Fibroblast of mammary gland (primary cell): ENCODE data around the gene HEATR9.
A peak's percentile ranks its signal among the peaks of the same experiment; 100 is the strongest.

Experiments
- DNase-seq: peaks from one replicate; pipeline ENCODE4 v3.0.0-alpha.2; 2010; ENCODE audit warnings: low read depth
- H3K4me3 ChIP-seq: 2 replicates; pipeline ENCODE4 v1.5.1; 2011; ENCODE audit warnings: low read depth, mild to moderate bottlenecking, low read length, moderate library complexity; ENCODE audit not compliant: control insufficient read depth
- TF ChIP-seq, protein P1 (sequence below): conservative IDR thresholded peaks from 2 replicates; pipeline ENCODE4 v1.5.1; 2011; ENCODE audit warnings: low read depth, low read length, inconsistent platforms; ENCODE audit not compliant: control insufficient read depth, insufficient read depth

HEATR9 gene

DNA sequence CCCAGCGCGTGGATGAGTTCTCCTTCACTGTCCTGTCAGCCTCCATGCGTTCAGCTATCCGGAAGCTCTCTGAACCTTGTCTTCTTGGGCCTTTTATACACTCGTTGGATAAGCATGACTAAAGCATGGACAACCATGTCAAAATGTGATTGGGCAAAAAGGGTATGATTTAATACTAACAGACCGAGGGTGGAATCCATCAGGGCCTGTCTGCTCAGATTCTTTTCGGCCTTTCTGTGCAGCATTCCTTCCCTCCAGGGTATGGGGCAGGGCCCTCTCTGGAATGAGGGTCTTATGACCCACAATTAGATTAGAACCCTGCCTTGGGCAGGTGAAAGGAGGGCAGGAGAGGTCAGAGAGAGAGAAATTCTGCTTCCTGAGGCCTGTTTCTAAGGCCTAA, 25.5 kb upstream of the HEATR9 start:
- H3K4me3 ChIP-seq, result no peak overlapping the region
- DNase-seq, result no peak
- TF ChIP-seq, protein P1, sequence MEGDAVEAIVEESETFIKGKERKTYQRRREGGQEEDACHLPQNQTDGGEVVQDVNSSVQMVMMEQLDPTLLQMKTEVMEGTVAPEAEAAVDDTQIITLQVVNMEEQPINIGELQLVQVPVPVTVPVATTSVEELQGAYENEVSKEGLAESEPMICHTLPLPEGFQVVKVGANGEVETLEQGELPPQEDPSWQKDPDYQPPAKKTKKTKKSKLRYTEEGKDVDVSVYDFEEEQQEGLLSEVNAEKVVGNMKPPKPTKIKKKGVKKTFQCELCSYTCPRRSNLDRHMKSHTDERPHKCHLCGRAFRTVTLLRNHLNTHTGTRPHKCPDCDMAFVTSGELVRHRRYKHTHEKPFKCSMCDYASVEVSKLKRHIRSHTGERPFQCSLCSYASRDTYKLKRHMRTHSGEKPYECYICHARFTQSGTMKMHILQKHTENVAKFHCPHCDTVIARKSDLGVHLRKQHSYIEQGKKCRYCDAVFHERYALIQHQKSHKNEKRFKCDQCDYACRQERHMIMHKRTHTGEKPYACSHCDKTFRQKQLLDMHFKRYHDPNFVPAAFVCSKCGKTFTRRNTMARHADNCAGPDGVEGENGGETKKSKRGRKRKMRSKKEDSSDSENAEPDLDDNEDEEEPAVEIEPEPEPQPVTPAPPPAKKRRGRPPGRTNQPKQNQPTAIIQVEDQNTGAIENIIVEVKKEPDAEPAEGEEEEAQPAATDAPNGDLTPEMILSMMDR, result no peak

DNA sequence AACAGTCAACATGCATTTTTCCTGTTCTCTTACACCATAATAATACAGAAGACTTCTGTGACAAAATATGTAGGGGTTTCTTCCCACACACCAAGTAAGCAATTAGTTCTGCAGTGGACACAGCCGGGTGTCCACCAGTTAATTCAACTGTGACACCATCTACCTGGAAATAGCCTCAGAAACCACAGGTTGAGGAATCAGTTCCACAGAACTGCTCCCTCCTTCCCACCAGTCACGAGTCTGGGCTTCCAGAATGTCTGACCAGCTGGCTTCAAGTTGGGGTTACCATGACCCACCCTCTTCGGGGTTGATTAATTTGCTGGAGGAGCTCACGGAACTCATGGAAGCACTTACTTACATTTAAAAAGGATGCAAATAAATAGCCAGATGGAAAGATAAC, 25.1 kb upstream of the HEATR9 start:
- H3K4me3 ChIP-seq, result no peak overlapping the region
- TF ChIP-seq, protein P1, result no peak
- DNase-seq, result no peak

DNA sequence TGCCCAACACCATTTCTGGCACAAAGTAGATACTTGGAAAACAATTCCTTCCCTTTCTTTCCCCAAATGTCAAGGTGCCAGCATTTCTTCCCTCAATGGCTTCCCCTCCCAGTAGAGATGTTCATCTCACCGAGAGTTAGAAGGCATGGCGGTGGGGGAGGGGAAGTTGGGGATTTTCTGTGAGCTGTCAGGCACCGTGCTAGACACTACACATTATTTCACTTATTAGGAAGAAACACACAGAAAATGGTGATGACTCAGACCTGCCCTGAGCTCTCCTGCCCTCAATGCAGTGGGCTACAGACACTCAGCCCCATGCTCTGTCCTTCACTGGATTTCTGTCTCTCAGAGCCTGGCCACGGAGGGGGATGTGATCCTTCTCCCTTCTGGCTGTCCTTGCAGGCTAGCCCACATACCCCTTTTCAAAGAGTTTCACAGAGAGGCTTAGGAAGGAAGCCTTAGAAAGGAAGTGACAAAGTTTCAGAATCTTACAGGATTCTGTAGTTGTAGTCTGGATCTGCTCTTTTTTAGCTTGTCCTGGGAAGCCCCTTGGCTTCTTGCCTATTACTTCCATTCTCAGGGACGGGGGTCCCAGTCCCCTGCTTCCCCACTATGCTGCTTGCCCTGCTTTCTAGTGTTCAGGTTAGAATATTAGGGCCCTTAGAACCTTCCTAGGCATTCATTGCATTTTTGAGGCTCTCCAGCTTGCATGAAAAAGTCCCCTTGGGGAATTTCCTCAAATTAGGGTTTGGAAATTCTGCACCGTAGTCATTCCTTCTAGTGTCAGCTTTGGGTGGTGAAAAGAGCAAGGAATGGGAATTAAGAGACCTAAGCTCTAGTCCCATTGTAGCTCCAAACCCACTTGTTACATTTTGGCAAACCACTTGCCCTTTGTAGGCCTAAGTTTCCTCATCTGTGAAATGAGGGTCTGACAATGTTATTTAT, 23.7 kb upstream of the HEATR9 start:
- DNase-seq, result peak; percentile 16
- TF ChIP-seq, protein P1, result no peak
- H3K4me3 ChIP-seq, result no peak overlapping the region

DNA sequence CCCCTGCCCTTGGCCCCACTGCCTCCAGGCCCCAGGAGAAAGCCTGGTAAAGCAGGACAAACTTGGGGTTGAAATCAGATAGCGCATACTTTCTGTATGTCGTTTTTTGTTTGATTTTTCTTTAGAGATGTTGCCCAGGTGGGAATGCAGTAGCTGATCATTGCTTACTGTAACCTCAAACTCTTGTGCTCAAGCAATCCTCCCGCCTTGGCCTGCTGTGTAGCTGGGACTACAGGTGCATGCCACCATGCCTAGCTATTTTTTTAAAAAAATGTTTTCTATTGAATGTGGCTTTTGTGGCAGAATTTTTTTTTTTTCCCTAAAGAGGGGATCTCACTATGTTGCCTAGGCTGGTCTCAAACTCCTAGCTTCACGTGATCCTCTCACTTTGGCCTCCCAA, 22.6 kb upstream of the HEATR9 start:
- TF ChIP-seq, protein P1, result no peak
- no peak for DNase-seq

DNA sequence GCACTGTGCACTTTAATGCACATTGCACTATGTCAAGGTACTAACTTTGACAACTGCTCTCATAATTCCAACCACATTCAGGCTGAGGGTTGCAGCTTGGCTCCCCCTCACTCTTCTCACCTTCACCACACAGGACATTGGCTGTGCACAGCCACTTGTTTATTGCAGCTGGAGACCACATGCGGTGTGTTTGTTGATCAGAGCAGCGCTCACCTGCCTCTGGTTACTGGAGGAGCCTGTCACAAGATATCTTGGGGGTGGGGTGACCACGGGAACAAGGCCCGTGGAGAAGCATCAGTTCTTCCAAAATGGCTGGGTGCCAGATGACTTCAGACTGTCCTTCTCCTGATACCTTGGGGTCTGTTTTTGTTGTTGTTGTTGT, 22.1 kb upstream of the HEATR9 start:
- TF ChIP-seq, protein P1, result no peak
- DNase-seq, result no peak
- no peak overlapping the region for H3K4me3 ChIP-seq

More for the DNA sequence above, 22.6 kb upstream of the HEATR9 start:
- no peak overlapping the region for H3K4me3 ChIP-seq

DNA sequence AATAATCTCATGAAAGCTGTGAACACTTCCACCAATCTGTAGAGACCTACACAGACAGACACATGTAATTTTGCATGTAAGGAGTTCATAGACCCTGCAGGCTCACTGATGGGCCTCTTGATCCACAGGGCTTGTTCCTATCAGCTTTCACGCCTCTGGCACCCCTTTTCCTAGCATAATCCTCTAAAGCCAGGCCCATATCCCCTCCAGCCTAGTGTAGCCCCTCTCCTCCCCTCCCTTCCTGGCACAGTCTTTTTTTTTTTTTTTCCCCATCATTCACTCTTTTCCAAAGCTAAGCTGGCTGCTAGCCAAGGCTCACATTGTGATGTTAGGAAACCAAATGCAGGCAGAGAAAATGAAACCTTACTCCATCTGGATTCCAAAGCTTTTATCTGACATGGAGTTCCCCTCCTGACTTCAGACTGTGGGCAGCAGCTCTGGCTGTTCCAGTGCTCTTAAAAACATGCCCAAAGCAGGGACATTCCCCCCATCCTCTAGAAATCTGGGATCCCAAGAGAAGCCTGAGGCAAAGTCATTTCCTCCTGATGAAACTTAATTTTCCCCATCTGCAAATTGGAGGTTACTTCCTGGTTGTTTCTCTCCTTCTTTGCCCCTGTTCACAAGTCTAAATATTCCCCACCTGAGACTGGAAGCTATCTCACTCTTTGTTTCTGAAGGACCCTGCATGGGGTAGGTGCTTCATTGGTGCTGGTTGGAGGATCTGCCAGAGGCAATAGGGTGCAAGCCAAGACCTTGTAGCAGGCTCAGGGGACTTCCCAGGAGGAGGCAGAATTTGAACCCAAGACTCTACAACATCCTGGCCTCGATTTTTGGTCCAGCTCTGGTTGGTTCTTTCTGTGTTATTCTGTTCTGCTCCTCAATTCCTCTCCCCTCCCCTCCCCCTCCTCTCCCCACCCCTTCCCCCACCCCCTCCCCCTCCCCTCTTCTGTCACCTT, 21.4 kb upstream of the HEATR9 start:
- TF ChIP-seq, protein P1, result no peak
- peak; percentile 34 for DNase-seq
- no peak overlapping the region for H3K4me3 ChIP-seq
